SK-N-SH (cell line): ENCODE data around the gene RNF130. TPM values are rescaled to one million over a fixed set of nuclear protein-coding genes. Genes with fewer than 3 reads are reported as not detected.
A peak's percentile ranks its signal among the peaks of the same experiment; 100 is the strongest.

Experiments
- CTCF ChIA-PET: fragments of 300-600, 350-600 bp; formaldehyde crosslinking; extraction: SDS; loops from one replicate; lab custom pipeline; 2021; lab: Yijun Ruan, JAX
- POLR2A ChIA-PET: fragments of 350-600 bp; sonication (Branson Sonifier 250); formaldehyde crosslinking; extraction: SDS; loops from one replicate; lab custom pipeline; 2020; ENCODE audit warnings: antibody characterized with exemption, inconsistent platforms; lab: Yijun Ruan, JAX
- DNase-seq: peaks from one replicate; pipeline ENCODE4 v3.0.0; 2012
- H2AFZ ChIP-seq: fragments of 200-600 bp; sonication (generic); 2 replicates; pipeline ENCODE4 v1.8.1; 2016; ENCODE audit warnings: antibody characterized with exemption, mild to moderate bottlenecking, low read depth
- H3F3A ChIP-seq: fragments of 200-600 bp; sonication (generic); replicated peaks from 2 replicates; pipeline ENCODE3; 2016; ENCODE audit warnings: antibody characterized with exemption, mild to moderate bottlenecking; ENCODE audit not compliant: insufficient read depth
- H3K27ac ChIP-seq, 2 experiments: fragments of 200-500 bp in 1 of 2; fragments of 200-600 bp in 1 of 2; sonication (Bioruptor generic) in 1 of 2; sonication (generic), shearing (Covaris generic) in 1 of 2; 2 replicates each; pipeline versions ENCODE4 v1.5.1 to v1.6.1; 2014 to 2016; ENCODE audit warnings: low read depth in 2 of 2, inconsistent platforms in 1 of 2, low read length in 1 of 2, mild to moderate bottlenecking in 1 of 2, mixed read lengths in 1 of 2
- H3K27me3 ChIP-seq: fragments of 200-600 bp; sonication (generic), shearing (Covaris generic); 2 replicates; pipeline ENCODE4 v1.6.1; 2016; ENCODE audit warnings: mixed run types; ENCODE audit not compliant: insufficient read depth
- H3K36me3 ChIP-seq, 2 experiments: fragments of 200-500 bp in 1 of 2; fragments of 200-600 bp in 1 of 2; sonication (Bioruptor generic) in 1 of 2; sonication (generic) in 1 of 2; replicated peaks in 1 of 2; 2 replicates each; pipeline versions ENCODE3 to v1.5.1; 2014 to 2016; ENCODE audit warnings: low read length in 1 of 2, mild to moderate bottlenecking in 1 of 2; ENCODE audit not compliant: insufficient read depth in 2 of 2, control insufficient read depth in 1 of 2
- H3K4me1 ChIP-seq, 2 experiments: fragments of 200-500 bp in 1 of 2; fragments of 200-600 bp in 1 of 2; sonication (Bioruptor generic) in 1 of 2; sonication (generic), shearing (Covaris generic) in 1 of 2; 2 replicates each; pipeline versions ENCODE4 v1.5.1 to v1.6.1; 2014 to 2016; ENCODE audit warnings: low read depth in 1 of 2, low read length in 1 of 2, mixed run types in 1 of 2; ENCODE audit not compliant: insufficient read depth in 2 of 2, control insufficient read depth in 1 of 2
- H3K4me2 ChIP-seq: fragments of 200-600 bp; sonication (generic), shearing (Covaris generic); 2 replicates; pipeline ENCODE4 v1.6.1; 2017; ENCODE audit warnings: mixed run types
- H3K4me3 ChIP-seq, 2 experiments: fragments of 200-500 bp in 1 of 2; fragments of 200-600 bp in 1 of 2; sonication (Bioruptor generic) in 1 of 2; sonication (generic), shearing (Covaris generic) in 1 of 2; 2 replicates each; pipeline versions ENCODE4 v1.5.1 to v1.8.1; 2014 to 2016; ENCODE audit warnings: low read depth in 2 of 2, inconsistent platforms in 1 of 2, low read length in 1 of 2, mild to moderate bottlenecking in 1 of 2, mixed read lengths in 1 of 2, moderate library complexity in 1 of 2
- H3K79me2 ChIP-seq: fragments of 200-600 bp; sonication (generic); 2 replicates; pipeline ENCODE4 v1.8.1; 2017; ENCODE audit warnings: mild to moderate bottlenecking; ENCODE audit not compliant: insufficient read depth
- H3K9ac ChIP-seq: fragments of 200-600 bp; sonication (generic); 2 replicates; pipeline ENCODE4 v1.6.1; 2017; ENCODE audit warnings: mixed run types
- H3K9me2 ChIP-seq: fragments of 200-600 bp; sonication (generic); 2 replicates; pipeline ENCODE4 v1.6.1; 2017; ENCODE audit warnings: mixed run types
- H3K9me3 ChIP-seq: fragments of 200-600 bp; sonication (generic); 2 replicates; pipeline ENCODE4 v1.6.1; 2017; ENCODE audit warnings: mixed run types, mild to moderate bottlenecking, moderate library complexity
- H4K20me1 ChIP-seq: fragments of 200-600 bp; sonication (generic); 2 replicates; pipeline ENCODE4 v1.6.1; 2017; ENCODE audit warnings: mild to moderate bottlenecking, mixed run types; ENCODE audit not compliant: insufficient read depth
- CTCF ChIP-seq: fragments of 200-600 bp; sonication (generic); IDR thresholded peaks from 2 replicates; pipeline ENCODE4 v1.6.1; 2017; ENCODE audit warnings: antibody characterized with exemption, mild to moderate bottlenecking, moderate library complexity
- EP300 ChIP-seq, 2 experiments: IDR thresholded peaks; 2 replicates each; pipeline versions ENCODE4 v1.4.0 to v1.6.1; 2012; ENCODE audit warnings: borderline replicate concordance in 1 of 2, low read depth in 1 of 2, low read length in 1 of 2
- EZH2phosphoT487 ChIP-seq: fragments of 200-600 bp; sonication (generic); IDR thresholded peaks from 2 replicates; pipeline ENCODE4 v1.6.1; 2017; ENCODE audit warnings: low read depth, mixed run types, mild to moderate bottlenecking, antibody characterized with exemption, moderate library complexity, borderline replicate concordance
- FOSL2 ChIP-seq: IDR thresholded peaks from 2 replicates; pipeline ENCODE4 v1.4.0; 2012; ENCODE audit warnings: low read depth, mild to moderate bottlenecking, moderate library complexity, borderline replicate concordance
- FOXJ3 ChIP-seq: sonication (generic); formaldehyde crosslinking; IDR thresholded peaks from 2 replicates; pipeline ENCODE4 v1.5.1; 2020; ENCODE audit warnings: mild to moderate bottlenecking, missing genetic modification reagents
- FOXM1 ChIP-seq: IDR thresholded peaks from 2 replicates; pipeline ENCODE4 v1.4.0; 2012; ENCODE audit warnings: low read depth, mild to moderate bottlenecking
- GABPA ChIP-seq: IDR thresholded peaks from 2 replicates; pipeline ENCODE4 v1.4.0; 2012; ENCODE audit warnings: low read depth, mild to moderate bottlenecking
- GATA2 ChIP-seq: sonication (generic); formaldehyde crosslinking; IDR thresholded peaks from 2 replicates; pipeline ENCODE4 v1.5.0; 2020; ENCODE audit warnings: mild to moderate bottlenecking, missing genetic modification reagents
- MAX ChIP-seq: IDR thresholded peaks from 2 replicates; pipeline ENCODE4 v1.4.0; 2012; ENCODE audit warnings: low read depth
- MEF2A ChIP-seq: IDR thresholded peaks from 2 replicates; pipeline ENCODE4 v1.4.0; 2012; ENCODE audit warnings: low read depth, borderline replicate concordance
- NFIC ChIP-seq: IDR thresholded peaks from 2 replicates; pipeline ENCODE4 v1.4.0; 2012; ENCODE audit warnings: borderline replicate concordance
- RAD21 ChIP-seq: IDR thresholded peaks from 2 replicates; pipeline ENCODE4 v1.6.1; 2012; ENCODE audit warnings: mild to moderate bottlenecking, low read length
- RFX5 ChIP-seq: IDR thresholded peaks from 2 replicates; pipeline ENCODE4 v1.6.1; 2012; ENCODE audit warnings: mild to moderate bottlenecking, improper control_type of control experiment, low read length
- RXRA ChIP-seq: IDR thresholded peaks from 2 replicates; pipeline ENCODE4 v1.4.0; 2012; ENCODE audit warnings: low read depth, mild to moderate bottlenecking, borderline replicate concordance
- TAF1 ChIP-seq: IDR thresholded peaks from 2 replicates; pipeline ENCODE4 v1.6.1; 2012; ENCODE audit warnings: low read depth, mild to moderate bottlenecking, low read length, moderate library complexity, borderline replicate concordance
- TCF12 ChIP-seq: IDR thresholded peaks from 2 replicates; pipeline ENCODE4 v1.4.0; 2012
- TEAD4 ChIP-seq: IDR thresholded peaks from 2 replicates; pipeline ENCODE4 v1.4.0; 2012; ENCODE audit warnings: mild to moderate bottlenecking, borderline replicate concordance; ENCODE audit not compliant: insufficient read depth
- WGBS: methylation state at CpG from one replicate; pipeline ENCODE4 v1.1.6; 2017; ENCODE audit warnings: low lambda C conversion rate; 5-methylcytosine and 5-hydroxymethylcytosine counted together
- polyA plus RNA-seq, 3 experiments: library from polyadenylated mRNA; depleted of rRNA; stranded (reverse); fragments of >200 nt; gene quantifications; 2 replicates each; pipeline ENCODE4 v1.2.3, GENCODE V29; 2012

Gene RNF130
- polyA plus RNA-seq, 1 of the 3 experiments (the other 2 are of a cell fraction), result 41.4 TPM

- 84% methylated on average over 6 of the region's 6 CpGs for WGBS
- TF ChIP-seq FOSL2, result no peak
- no peak for TF ChIP-seq TEAD4
- TF ChIP-seq RXRA, result no peak
- no peak for TF ChIP-seq EP300 (IDR thresholded peaks at IDR 0.05; ENCODE audit: borderline replicate concordance in 1 of 2, low read depth in 1 of 2, low read length in 1 of 2)
- no peak for TF ChIP-seq TCF12
- TF ChIP-seq NFIC, result no peak
- TF ChIP-seq MEF2A, result no peak
- TF ChIP-seq TAF1, result no peak
- TF ChIP-seq GABPA, result no peak
- no peak for TF ChIP-seq EZH2phosphoT487
- Histone ChIP-seq H3K27me3 (no peaks in the 10 kb centered on the region), H3K36me3 (no peaks in the 10 kb centered on the region), H3F3A (peaks cover 3% of the 10 kb centered on the region), H3K9me2 (no peaks in the 10 kb centered on the region), H3K27ac (no peak overlapping the region), H3K9ac (no peak overlapping the region), H3K4me3 (no peak overlapping the region), H3K4me2 (no peak overlapping the region), H3K4me1 (peaks cover 0 to 3% of the 10 kb centered on the region in 2 experiments; a peak in 1 of 4 replicates), H4K20me1 (no peaks in the 10 kb centered on the region), H3K79me2 (no peaks in the 10 kb centered on the region), H3K9me3 (no peaks in the 10 kb centered on the region), H2AFZ (no peak overlapping the region)
- DNase-seq, result no peak
- ChIA-PET POLR2A (no interaction called here), CTCF (interaction anchor here (1.9 kb wide), 1 partner anchor 34 kb away, joined by 6 read pairs; no protein-coding TSS in a partner anchor)
These were observed 21.7 kb upstream of the RNF130 start for GRCh38 chr5:180093241-180093640.

- 4% methylated on average over 13 of the region's 17 CpGs for WGBS
- Histone ChIP-seq H3K4me2 (peak overlapping the region; percentile 85; the same call in 1 of the 2 replicates), H3K27ac (no peak overlapping the region), H3K4me3 (peak overlapping the region; percentile 49 to 64), H3K9me2 (no peaks in the 10 kb centered on the region), H2AFZ (peak overlapping the region; percentile 99; the same call in 1 of the 2 replicates), H3F3A (peaks cover 3% of the 10 kb centered on the region), H3K9ac (no peak overlapping the region), H4K20me1 (no peaks in the 10 kb centered on the region), H3K36me3 (no peaks in the 10 kb centered on the region), H3K79me2 (no peaks in the 10 kb centered on the region), H3K9me3 (no peaks in the 10 kb centered on the region), H3K27me3 (no peaks in the 10 kb centered on the region), H3K4me1 (peaks cover 0 to 3% of the 10 kb centered on the region in 2 experiments; a peak in 1 of 4 replicates)
- DNase-seq, result no peak
- CTCF ChIA-PET, result interaction anchor here (0.6 to 2.9 kb wide), 18 partner anchors 10 to 229 kb away, joined by 3 to 22 read pairs (median 4); partner anchors contain the start of genes RASGEF1C, RNF130 and TBC1D9B
- POLR2A ChIA-PET, result no interaction called here
- TF ChIP-seq NFIC (no peak), RFX5 (no peak), GATA2 (CRISPR knock-in tag) (no peak), FOXJ3 (CRISPR knock-in tag) (no peak), RXRA (no peak), FOXM1 (no peak), CTCF (peak; percentile 19; the same call in 1 of the 2 replicates), MEF2A (no peak), RAD21 (peak; percentile 47), MAX (no peak)
These were observed 19.4 kb upstream of the RNF130 start for GRCh38 chr5:180090769-180091546.
